Measurements from ENCODE around the gene ARPC1B. TPM values are rescaled to one million over a fixed set of nuclear protein-coding genes. Genes with fewer than 3 reads are reported as not detected.
"Not testable (repeated sequence)": the region's sequence is repeated elsewhere in the genome, so short reads cannot be mapped to it uniquely, and the experiment has no call there.

The ARPC1B gene
- polyA plus RNA-seq, 1 experiment: 190 TPM

DNA sequence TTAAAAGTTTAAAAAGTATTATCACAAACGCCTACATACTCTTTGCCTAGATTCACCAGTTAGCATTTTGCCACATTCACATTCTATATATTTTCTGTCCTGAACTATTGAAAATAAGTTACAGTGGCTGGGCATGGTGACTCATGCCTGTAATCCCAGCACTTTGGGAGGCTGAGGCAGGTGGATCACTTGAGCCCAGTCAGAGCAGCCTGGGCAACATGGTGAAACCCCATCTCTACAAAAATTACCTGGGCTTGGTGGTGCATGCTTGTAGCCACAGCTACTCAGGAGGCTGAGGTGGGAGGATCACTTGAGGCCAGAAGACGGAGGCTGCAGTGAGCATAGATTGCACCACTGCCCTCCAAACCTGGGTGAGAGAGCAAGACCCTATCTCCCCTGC is 43.5 kb upstream of the ARPC1B start:
- TF ChIP-seq, protein P1, sequence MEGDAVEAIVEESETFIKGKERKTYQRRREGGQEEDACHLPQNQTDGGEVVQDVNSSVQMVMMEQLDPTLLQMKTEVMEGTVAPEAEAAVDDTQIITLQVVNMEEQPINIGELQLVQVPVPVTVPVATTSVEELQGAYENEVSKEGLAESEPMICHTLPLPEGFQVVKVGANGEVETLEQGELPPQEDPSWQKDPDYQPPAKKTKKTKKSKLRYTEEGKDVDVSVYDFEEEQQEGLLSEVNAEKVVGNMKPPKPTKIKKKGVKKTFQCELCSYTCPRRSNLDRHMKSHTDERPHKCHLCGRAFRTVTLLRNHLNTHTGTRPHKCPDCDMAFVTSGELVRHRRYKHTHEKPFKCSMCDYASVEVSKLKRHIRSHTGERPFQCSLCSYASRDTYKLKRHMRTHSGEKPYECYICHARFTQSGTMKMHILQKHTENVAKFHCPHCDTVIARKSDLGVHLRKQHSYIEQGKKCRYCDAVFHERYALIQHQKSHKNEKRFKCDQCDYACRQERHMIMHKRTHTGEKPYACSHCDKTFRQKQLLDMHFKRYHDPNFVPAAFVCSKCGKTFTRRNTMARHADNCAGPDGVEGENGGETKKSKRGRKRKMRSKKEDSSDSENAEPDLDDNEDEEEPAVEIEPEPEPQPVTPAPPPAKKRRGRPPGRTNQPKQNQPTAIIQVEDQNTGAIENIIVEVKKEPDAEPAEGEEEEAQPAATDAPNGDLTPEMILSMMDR (IDR thresholded peaks at IDR 0.05; ENCODE audit: low read depth, low read length): no peak
- ChIA-PET CTCF (no interaction called here), POLR2A (interaction anchor here (0.6 kb wide), 2 partner anchors 14 to 17 kb away, joined by 4 to 9 read pairs; no protein-coding TSS in a partner anchor)
- H3K9me3 ChIP-seq (ENCODE audit: control insufficient read depth, insufficient read depth, low read length): no peaks in the 10 kb centered on the region
- H3K4me3 ChIP-seq (ENCODE audit: low read depth, low read length): no peak overlapping the region
- H3K27me3 ChIP-seq (ENCODE audit: control insufficient read depth, insufficient read depth, low read length): no peaks in the 10 kb centered on the region
- H3K27ac ChIP-seq (ENCODE audit: low read depth, low read length): peak overlapping the region; percentile 90
- no peak for DNase-seq (ENCODE audit: low read depth, low spot score)

DNA sequence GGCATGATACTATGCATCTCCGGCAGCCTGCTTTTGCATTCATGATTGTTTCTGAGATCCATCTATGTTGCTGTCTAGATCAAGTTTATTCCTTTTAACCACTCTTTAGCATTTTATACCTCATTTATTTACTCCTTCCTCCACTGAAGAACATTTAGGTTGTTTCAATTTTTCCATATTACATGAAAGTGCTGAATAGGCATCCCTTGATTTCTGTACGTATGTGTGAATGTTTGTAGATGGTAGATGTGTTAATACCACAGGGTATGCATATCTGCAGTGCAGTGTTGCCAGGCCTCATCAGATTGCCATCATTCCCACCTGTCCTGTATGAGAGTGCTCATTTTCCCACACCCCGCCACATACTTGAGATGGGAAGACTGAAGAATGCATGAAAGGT is 34.9 kb upstream of the ARPC1B start:
- CTCF ChIA-PET: no interaction called here
- TF ChIP-seq, protein P1 (IDR thresholded peaks at IDR 0.05; ENCODE audit: low read depth, low read length): no peak
- POLR2A ChIA-PET: no interaction called here

DNA sequence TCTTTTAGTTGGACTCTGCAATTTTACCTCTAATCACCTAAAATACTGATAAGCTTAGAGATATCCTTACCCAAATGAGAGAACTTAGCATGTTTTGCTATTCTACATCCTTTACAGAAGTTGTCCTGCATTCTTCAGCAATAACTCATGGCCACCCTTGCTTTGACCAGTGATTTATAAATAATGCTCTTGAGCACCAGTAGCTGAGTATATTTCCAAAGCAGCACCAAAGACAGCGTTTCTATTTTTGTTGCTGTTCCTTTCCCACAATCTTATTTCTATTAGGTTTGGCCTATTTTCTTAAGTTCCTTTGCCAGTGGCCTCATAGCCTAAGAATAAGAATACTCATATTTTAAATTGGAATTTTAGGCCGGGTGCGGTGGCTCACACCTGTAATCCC is 33.9 kb upstream of the ARPC1B start:
- DNase-seq (ENCODE audit: low read depth, low spot score): no peak
- ChIA-PET CTCF (no interaction called here), POLR2A (no interaction called here)
- Histone ChIP-seq H3K27ac (ENCODE audit: low read depth, low read length) (no peak overlapping the region), H3K4me3 (ENCODE audit: low read depth, low read length) (no peak overlapping the region), H3K27me3 (ENCODE audit: control insufficient read depth, insufficient read depth, low read length) (no peaks in the 10 kb centered on the region), H3K9me3 (ENCODE audit: control insufficient read depth, insufficient read depth, low read length) (no peaks in the 10 kb centered on the region)
- TF ChIP-seq, protein P1 (IDR thresholded peaks at IDR 0.05; ENCODE audit: low read depth, low read length): no peak

More for the DNA sequence above, 34.9 kb upstream of the ARPC1B start:
- no peaks in the 10 kb centered on the region for H3K27me3 ChIP-seq (ENCODE audit: control insufficient read depth, insufficient read depth, low read length)
- no peaks in the 10 kb centered on the region for H3K9me3 ChIP-seq (ENCODE audit: control insufficient read depth, insufficient read depth, low read length)
- H3K27ac ChIP-seq (ENCODE audit: low read depth, low read length): no peak overlapping the region
- no peak overlapping the region for H3K4me3 ChIP-seq (ENCODE audit: low read depth, low read length)
- DNase-seq (ENCODE audit: low read depth, low spot score): no peak

DNA sequence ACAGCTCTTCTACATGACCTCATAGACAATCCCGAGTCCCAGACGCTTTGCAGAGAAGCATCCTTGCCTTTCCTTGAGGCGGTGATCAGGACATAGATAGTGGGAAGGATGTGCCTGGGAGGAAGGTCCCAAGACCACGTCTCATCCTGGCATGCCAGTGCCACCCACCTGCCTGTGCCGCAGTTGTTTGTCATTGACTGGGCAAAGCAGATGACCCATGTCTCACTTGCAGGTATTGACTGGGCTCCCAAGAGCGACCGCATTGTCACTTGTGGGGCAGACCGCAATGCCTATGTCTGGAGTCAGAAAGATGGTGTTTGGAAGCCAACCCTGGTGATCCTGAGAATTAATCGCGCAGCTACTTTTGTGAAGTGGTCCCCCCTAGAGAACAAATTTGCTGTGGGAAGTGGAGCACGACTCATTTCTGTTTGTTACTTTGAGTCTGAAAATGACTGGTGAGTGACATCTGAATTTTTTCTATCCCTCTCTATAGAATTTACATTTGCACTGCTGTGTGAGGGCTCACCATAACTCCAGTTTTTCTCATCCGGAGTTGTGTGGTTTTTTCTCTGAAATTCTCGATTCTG is 30.4 kb upstream of the ARPC1B start:
- Histone ChIP-seq H3K27me3 (ENCODE audit: control insufficient read depth, insufficient read depth, low read length) (no peaks in the 10 kb centered on the region), H3K9me3 (ENCODE audit: control insufficient read depth, insufficient read depth, low read length) (no peaks in the 10 kb centered on the region), H3K4me3 (ENCODE audit: low read depth, low read length) (no peak overlapping the region), H3K27ac (ENCODE audit: low read depth, low read length) (no peak overlapping the region)
- ChIA-PET CTCF (interaction anchor here (0.6 kb wide), 1 partner anchor 8 kb away, joined by 3 read pairs; no protein-coding TSS in a partner anchor), POLR2A (no interaction called here)
- TF ChIP-seq, protein P1 (IDR thresholded peaks at IDR 0.05; ENCODE audit: low read depth, low read length): no peak
- DNase-seq (ENCODE audit: low read depth, low spot score): no peak

DNA sequence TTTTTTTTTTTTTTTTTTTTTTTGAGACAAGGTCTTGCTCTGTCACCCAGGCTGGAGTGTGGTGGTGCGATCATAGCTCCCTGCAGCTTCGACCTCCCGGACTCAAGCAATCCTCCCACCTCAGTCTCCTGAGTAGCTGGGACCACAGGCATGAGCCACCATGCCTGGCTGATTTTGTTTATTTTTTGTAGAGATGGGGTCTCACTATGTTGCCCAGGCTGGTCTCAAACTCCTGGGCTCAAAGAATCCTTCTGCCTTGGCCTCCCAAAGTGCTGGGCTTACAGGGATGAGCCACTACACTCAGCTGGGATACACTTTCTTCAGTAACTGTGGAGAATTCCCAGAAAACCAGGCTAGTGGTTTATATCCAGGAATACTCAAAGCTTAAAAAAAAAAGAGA is 23.9 kb upstream of the ARPC1B start:
- not testable (repeated sequence) for H3K27me3 ChIP-seq (ENCODE audit: control insufficient read depth, insufficient read depth, low read length); H3K9me3 ChIP-seq (ENCODE audit: control insufficient read depth, insufficient read depth, low read length); H3K27ac ChIP-seq (ENCODE audit: low read depth, low read length); H3K4me3 ChIP-seq (ENCODE audit: low read depth, low read length); DNase-seq (ENCODE audit: low read depth, low spot score)
- ChIA-PET CTCF (interaction anchor here (0.6 kb wide), 2 partner anchors 388 to 420 kb away, joined by 3 to 5 read pairs; no protein-coding TSS in a partner anchor), POLR2A (interaction anchor here (0.7 kb wide), 1 partner anchor 20 kb away, joined by 5 read pairs; no protein-coding TSS in a partner anchor)

Data from AG04450 (cell line).